HEK293 (cell line): Measurements from ENCODE around the gene SULT2B1.

Source experiments
- HOXA7 ChIP-seq: sonication (generic); formaldehyde crosslinking; IDR thresholded peaks from 2 replicates; pipeline ENCODE4 v1.8.1; 2022; ENCODE audit warnings: missing genetic modification reagents, borderline replicate concordance
- YY1 ChIP-seq: fragments of 450-650 bp; formaldehyde crosslinking; IDR thresholded peaks from 2 replicates; pipeline ENCODE4 v1.5.1; 2018; ENCODE audit warnings: missing biosample characterization, missing genetic modification characterization
- ZNF133 ChIP-seq: fragments of 450-650 bp; formaldehyde crosslinking; IDR thresholded peaks from 2 replicates; pipeline ENCODE4 v1.5.1; 2016; ENCODE audit warnings: missing biosample characterization, missing genetic modification characterization
- ZNF23 ChIP-seq: fragments of 450-650 bp; formaldehyde crosslinking; IDR thresholded peaks from 2 replicates; pipeline ENCODE4 v1.5.1; 2016; ENCODE audit warnings: missing biosample characterization, missing genetic modification characterization, borderline replicate concordance
- ZNF561 ChIP-seq: fragments of 450-650 bp; IDR thresholded peaks from 2 replicates; pipeline ENCODE4 v1.5.1; 2018; ENCODE audit warnings: missing biosample characterization, missing genetic modification characterization, borderline replicate concordance
- TF ChIP-seq, protein P1 (sequence below): fragments of 450-650 bp; formaldehyde crosslinking; optimal IDR thresholded peaks from 2 replicates; pipeline ENCODE3; 2016; ENCODE audit warnings: missing biosample characterization, mild to moderate bottlenecking, missing genetic modification characterization
- TF ChIP-seq, protein P2 (sequence below): fragments of 450-650 bp; formaldehyde crosslinking; IDR thresholded peaks from 2 replicates; pipeline ENCODE4 v1.5.1; 2016; ENCODE audit warnings: missing biosample characterization, missing genetic modification characterization
- TF ChIP-seq, protein P3 (sequence below): fragments of 450-650 bp; formaldehyde crosslinking; IDR thresholded peaks from 2 replicates; pipeline ENCODE4 v1.5.1; 2016; ENCODE audit warnings: missing biosample characterization, missing genetic modification characterization
- TF ChIP-seq, protein P4 (sequence below): fragments of 450-650 bp; formaldehyde crosslinking; IDR thresholded peaks from 2 replicates; pipeline ENCODE4 v1.5.1; 2016; ENCODE audit warnings: missing biosample characterization, missing genetic modification characterization

DNA sequence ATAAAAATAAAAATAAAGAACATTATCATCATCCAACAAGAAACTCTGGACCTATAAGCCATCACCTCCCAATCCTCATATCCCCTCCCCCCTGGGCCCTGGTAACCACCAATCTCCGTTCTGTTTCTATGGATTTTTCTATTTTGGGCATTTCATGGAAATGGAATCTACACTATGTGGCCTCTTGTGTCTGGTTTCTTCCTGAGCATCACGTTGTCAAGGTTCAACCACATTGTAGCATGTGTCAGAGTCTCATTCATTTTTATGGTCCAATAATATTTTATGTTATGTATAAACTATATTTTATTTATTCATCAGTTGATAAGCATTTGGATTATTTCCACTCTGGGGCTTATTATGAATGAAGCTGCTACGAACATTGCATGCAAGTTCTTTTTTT lies 26.9 kb downstream of the SULT2B1 start:
- TF ChIP-seq, protein P1, sequence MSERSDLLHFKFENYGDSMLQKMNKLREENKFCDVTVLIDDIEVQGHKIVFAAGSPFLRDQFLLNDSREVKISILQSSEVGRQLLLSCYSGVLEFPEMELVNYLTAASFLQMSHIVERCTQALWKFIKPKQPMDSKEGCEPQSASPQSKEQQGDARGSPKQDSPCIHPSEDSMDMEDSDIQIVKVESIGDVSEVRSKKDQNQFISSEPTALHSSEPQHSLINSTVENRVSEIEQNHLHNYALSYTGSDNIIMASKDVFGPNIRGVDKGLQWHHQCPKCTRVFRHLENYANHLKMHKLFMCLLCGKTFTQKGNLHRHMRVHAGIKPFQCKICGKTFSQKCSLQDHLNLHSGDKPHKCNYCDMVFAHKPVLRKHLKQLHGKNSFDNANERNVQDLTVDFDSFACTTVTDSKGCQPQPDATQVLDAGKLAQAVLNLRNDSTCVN (tag by site-specific recombination) = no peak
- TF ChIP-seq, protein P2, sequence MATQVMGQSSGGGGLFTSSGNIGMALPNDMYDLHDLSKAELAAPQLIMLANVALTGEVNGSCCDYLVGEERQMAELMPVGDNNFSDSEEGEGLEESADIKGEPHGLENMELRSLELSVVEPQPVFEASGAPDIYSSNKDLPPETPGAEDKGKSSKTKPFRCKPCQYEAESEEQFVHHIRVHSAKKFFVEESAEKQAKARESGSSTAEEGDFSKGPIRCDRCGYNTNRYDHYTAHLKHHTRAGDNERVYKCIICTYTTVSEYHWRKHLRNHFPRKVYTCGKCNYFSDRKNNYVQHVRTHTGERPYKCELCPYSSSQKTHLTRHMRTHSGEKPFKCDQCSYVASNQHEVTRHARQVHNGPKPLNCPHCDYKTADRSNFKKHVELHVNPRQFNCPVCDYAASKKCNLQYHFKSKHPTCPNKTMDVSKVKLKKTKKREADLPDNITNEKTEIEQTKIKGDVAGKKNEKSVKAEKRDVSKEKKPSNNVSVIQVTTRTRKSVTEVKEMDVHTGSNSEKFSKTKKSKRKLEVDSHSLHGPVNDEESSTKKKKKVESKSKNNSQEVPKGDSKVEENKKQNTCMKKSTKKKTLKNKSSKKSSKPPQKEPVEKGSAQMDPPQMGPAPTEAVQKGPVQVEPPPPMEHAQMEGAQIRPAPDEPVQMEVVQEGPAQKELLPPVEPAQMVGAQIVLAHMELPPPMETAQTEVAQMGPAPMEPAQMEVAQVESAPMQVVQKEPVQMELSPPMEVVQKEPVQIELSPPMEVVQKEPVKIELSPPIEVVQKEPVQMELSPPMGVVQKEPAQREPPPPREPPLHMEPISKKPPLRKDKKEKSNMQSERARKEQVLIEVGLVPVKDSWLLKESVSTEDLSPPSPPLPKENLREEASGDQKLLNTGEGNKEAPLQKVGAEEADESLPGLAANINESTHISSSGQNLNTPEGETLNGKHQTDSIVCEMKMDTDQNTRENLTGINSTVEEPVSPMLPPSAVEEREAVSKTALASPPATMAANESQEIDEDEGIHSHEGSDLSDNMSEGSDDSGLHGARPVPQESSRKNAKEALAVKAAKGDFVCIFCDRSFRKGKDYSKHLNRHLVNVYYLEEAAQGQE (tag by site-specific recombination) = no peak
- TF ChIP-seq, protein P3, sequence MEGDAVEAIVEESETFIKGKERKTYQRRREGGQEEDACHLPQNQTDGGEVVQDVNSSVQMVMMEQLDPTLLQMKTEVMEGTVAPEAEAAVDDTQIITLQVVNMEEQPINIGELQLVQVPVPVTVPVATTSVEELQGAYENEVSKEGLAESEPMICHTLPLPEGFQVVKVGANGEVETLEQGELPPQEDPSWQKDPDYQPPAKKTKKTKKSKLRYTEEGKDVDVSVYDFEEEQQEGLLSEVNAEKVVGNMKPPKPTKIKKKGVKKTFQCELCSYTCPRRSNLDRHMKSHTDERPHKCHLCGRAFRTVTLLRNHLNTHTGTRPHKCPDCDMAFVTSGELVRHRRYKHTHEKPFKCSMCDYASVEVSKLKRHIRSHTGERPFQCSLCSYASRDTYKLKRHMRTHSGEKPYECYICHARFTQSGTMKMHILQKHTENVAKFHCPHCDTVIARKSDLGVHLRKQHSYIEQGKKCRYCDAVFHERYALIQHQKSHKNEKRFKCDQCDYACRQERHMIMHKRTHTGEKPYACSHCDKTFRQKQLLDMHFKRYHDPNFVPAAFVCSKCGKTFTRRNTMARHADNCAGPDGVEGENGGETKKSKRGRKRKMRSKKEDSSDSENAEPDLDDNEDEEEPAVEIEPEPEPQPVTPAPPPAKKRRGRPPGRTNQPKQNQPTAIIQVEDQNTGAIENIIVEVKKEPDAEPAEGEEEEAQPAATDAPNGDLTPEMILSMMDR (tag by site-specific recombination) = no peak
- TF ChIP-seq YY1 (tag by site-specific recombination) = no peak
- no peak for TF ChIP-seq ZNF133 (tag by site-specific recombination)
- TF ChIP-seq HOXA7 (CRISPR knock-in tag) = no peak
- TF ChIP-seq ZNF561 (tag by site-specific recombination) = no peak
- TF ChIP-seq, protein P4, sequence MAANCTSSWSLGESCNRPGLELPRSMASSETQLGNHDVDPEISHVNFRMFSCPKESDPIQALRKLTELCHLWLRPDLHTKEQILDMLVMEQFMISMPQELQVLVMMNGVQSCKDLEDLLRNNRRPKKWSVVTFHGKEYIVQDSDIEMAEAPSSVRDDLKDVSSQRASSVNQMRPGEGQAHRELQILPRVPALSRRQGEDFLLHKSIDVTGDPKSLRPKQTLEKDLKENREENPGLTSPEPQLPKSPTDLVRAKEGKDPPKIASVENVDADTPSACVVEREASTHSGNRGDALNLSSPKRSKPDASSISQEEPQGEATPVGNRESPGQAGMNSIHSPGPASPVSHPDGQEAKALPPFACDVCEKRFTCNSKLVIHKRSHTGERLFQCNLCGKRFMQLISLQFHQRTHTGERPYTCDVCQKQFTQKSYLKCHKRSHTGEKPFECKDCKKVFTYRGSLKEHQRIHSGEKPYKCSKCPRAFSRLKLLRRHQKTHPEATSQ (tag by site-specific recombination) = no peak
- no peak for TF ChIP-seq ZNF23 (tag by site-specific recombination)
